PC-9 (cell line): Measurements from ENCODE around the gene CNNM2. TPM values are rescaled to one million over a fixed set of nuclear protein-coding genes. Genes with fewer than 3 reads are reported as not detected.

ENCODE experiments used
- BruUV-seq: library from RNA; stranded (reverse); fragments of 400-500 nt; replicated peaks from 2 replicates; lab custom pipeline; 2021; lab: Mats Ljungman, UMichigan
- CTCF ChIA-PET: fragments of 300-600 bp; sonication (Branson Sonifier 250); formaldehyde crosslinking; loops from one replicate; lab custom pipeline; 2022; ENCODE audit warnings: antibody characterized with exemption; lab: Charles Lee
- POLR2A ChIA-PET: fragments of 300-600 bp; sonication (Branson Sonifier 250); formaldehyde crosslinking; loops from one replicate; lab custom pipeline; 2022; ENCODE audit warnings: antibody characterized with exemption; ENCODE audit not compliant: unreplicated experiment; lab: Charles Lee
- DNase-seq, 2 experiments: peaks; one replicate each; pipeline versions ENCODE4 v3.0.0 to v3.0.0-alpha.2; 2015 to 2022; ENCODE audit warnings: mixed read lengths in 1 of 2
- H2AFZ ChIP-seq: fragments of 200-600 bp; sonication (generic); 2 replicates; pipeline ENCODE4 v1.8.1; 2017; ENCODE audit warnings: antibody characterized with exemption
- H3F3A ChIP-seq: fragments of 200-600 bp; sonication (generic); 2 replicates; pipeline ENCODE4 v1.8.1; 2017; ENCODE audit warnings: antibody characterized with exemption, mild to moderate bottlenecking, low read depth; ENCODE audit not compliant: insufficient read depth
- H3K27ac ChIP-seq: fragments of 200-600 bp; sonication (generic); 2 replicates; pipeline ENCODE4 v1.6.1; 2016; ENCODE audit warnings: mixed run types
- H3K27me3 ChIP-seq: fragments of 200-600 bp; sonication (generic); 2 replicates; pipeline ENCODE4 v1.6.1; 2016; ENCODE audit warnings: low read depth, mixed run types; ENCODE audit not compliant: insufficient read depth
- H3K36me3 ChIP-seq: fragments of 200-600 bp; sonication (generic); 2 replicates; pipeline ENCODE4 v1.6.1; 2016; ENCODE audit warnings: low read depth, mixed run types
- H3K4me1 ChIP-seq: fragments of 200-600 bp; sonication (generic); replicated peaks from 2 replicates; pipeline ENCODE4 v1.6.1; 2016; ENCODE audit warnings: mixed run types; ENCODE audit not compliant: insufficient read depth
- H3K4me2 ChIP-seq: fragments of 200-600 bp; sonication (generic); 2 replicates; pipeline ENCODE4 v1.6.1; 2017; ENCODE audit warnings: mixed run types
- H3K4me3 ChIP-seq: fragments of 200-600 bp; sonication (generic); 2 replicates; pipeline ENCODE4 v1.6.1; 2016; ENCODE audit warnings: mixed run types
- H3K79me2 ChIP-seq: fragments of 200-600 bp; sonication (generic); 2 replicates; pipeline ENCODE4 v1.6.1; 2017; ENCODE audit warnings: low read depth, mixed run types
- H3K9me2 ChIP-seq: fragments of 200-600 bp; sonication (generic); 2 replicates; pipeline ENCODE4 v1.8.1; 2017; ENCODE audit warnings: mild to moderate bottlenecking; ENCODE audit not compliant: insufficient read depth
- H3K9me3 ChIP-seq: fragments of 200-600 bp; sonication (generic); 2 replicates; pipeline ENCODE4 v1.8.1; 2016; ENCODE audit warnings: low read depth; ENCODE audit not compliant: insufficient read depth
- H4K20me1 ChIP-seq: fragments of 200-600 bp; sonication (generic); 2 replicates; pipeline ENCODE4 v1.8.1; 2017; ENCODE audit not compliant: insufficient read depth
- EZH2 ChIP-seq: fragments of 200-600 bp; sonication (generic); IDR thresholded peaks from 2 replicates; pipeline ENCODE4 v1.8.0; 2017; ENCODE audit warnings: antibody characterized with exemption, low read depth
- intact Hi-C: fragments of 100-400 bp; cut with micrococcal nuclease; formaldehyde crosslinking; loops from one replicate; pipeline ENCODE4 v1.10.0; 2022; ENCODE audit not compliant: unreplicated experiment
- total RNA-seq: library from RNA; stranded (reverse); gene quantifications from 2 replicates; pipeline ENCODE4 v1.2.3, GENCODE V29; 2021
- TF ChIP-seq, protein P1 (sequence below): fragments of 200-600 bp; sonication (generic); conservative IDR thresholded peaks from 2 replicates; pipeline ENCODE4 v1.6.1; 2017; ENCODE audit warnings: mixed run types, antibody characterized with exemption, mild to moderate bottlenecking, moderate library complexity

CNNM2 gene
- total RNA-seq, 1 experiment from 2014 or later, result 8.8 TPM

DNA sequence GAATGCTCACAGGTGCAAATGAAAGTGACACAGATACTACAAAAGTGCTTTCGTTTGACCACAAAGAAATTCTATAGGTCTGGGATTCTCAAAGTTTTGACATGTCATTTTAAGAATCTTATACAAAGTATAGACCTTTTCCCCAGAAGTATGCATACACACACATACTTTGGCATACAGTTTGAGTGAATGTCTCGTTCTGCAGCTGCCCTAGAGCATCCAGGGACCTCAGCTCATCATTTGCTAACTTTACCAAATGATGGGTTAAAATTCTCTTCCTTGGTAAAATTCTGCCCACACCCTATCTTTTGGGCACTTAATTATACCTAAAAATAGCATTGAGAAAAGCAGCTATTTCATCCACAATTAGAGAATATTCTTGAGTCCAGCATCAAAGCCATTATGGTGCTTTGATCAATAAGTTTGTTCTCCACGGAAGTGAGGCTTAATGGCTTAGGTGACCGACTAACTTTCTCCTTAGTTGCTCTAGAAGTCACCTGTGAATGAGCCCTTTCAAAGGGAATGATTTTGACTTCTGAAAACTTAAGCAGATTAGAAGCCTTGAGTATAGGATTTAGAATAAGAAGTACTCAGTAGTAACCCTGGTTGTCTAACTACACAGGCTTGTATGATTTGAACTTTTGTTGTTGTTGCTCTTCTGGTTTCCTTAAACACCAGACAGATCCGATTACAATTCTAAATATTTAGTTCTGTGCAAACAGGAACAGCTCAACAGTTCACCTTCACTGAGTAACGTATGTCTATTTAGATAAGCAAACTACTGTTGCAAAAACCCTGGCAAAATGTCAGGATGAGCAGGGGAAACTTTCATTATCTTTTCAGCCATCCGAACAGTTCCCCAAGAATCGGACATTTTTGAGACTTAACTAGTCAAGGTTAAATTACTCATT, 70.6 kb downstream of the CNNM2 start:
- H3K9me3 ChIP-seq, result no peaks in the 10 kb centered on the region
- H4K20me1 ChIP-seq, result no peaks in the 10 kb centered on the region
- H3K4me3 ChIP-seq, result peak overlapping the region; percentile 24; the same call in 1 of the 2 replicates
- H3K4me2 ChIP-seq, result peak overlapping the region; percentile 65
- no peaks in the 10 kb centered on the region for H3K27me3 ChIP-seq
- ChIA-PET POLR2A (interaction anchor here (0.6 kb wide), 1 partner anchor 326 kb away, joined by 4 read pairs; no protein-coding TSS in a partner anchor), CTCF (interaction anchor here (0.6 kb wide), 1 partner anchor 251 kb away, joined by 7 read pairs; no protein-coding TSS in a partner anchor)
- no peak overlapping the region for H2AFZ ChIP-seq
- H3K36me3 ChIP-seq, result no peaks in the 10 kb centered on the region
- H3K79me2 ChIP-seq, result no peaks in the 10 kb centered on the region
- peaks cover 15% of the 10 kb centered on the region for H3K4me1 ChIP-seq
- no peak for TF ChIP-seq EZH2
- TF ChIP-seq, protein P1, sequence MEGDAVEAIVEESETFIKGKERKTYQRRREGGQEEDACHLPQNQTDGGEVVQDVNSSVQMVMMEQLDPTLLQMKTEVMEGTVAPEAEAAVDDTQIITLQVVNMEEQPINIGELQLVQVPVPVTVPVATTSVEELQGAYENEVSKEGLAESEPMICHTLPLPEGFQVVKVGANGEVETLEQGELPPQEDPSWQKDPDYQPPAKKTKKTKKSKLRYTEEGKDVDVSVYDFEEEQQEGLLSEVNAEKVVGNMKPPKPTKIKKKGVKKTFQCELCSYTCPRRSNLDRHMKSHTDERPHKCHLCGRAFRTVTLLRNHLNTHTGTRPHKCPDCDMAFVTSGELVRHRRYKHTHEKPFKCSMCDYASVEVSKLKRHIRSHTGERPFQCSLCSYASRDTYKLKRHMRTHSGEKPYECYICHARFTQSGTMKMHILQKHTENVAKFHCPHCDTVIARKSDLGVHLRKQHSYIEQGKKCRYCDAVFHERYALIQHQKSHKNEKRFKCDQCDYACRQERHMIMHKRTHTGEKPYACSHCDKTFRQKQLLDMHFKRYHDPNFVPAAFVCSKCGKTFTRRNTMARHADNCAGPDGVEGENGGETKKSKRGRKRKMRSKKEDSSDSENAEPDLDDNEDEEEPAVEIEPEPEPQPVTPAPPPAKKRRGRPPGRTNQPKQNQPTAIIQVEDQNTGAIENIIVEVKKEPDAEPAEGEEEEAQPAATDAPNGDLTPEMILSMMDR, result no peak
- H3K9me2 ChIP-seq, result no peaks in the 10 kb centered on the region
- peak; percentile 5 to 80 for DNase-seq
- peaks cover 9% of the 10 kb centered on the region for H3F3A ChIP-seq
- intact Hi-C loops, result no loop called here
- H3K27ac ChIP-seq, result 0 out of 2 replicates have a peak overlapping the region, but pooled peaks have one; percentile 41
- BruUV-seq, result no TSS peak

DNA sequence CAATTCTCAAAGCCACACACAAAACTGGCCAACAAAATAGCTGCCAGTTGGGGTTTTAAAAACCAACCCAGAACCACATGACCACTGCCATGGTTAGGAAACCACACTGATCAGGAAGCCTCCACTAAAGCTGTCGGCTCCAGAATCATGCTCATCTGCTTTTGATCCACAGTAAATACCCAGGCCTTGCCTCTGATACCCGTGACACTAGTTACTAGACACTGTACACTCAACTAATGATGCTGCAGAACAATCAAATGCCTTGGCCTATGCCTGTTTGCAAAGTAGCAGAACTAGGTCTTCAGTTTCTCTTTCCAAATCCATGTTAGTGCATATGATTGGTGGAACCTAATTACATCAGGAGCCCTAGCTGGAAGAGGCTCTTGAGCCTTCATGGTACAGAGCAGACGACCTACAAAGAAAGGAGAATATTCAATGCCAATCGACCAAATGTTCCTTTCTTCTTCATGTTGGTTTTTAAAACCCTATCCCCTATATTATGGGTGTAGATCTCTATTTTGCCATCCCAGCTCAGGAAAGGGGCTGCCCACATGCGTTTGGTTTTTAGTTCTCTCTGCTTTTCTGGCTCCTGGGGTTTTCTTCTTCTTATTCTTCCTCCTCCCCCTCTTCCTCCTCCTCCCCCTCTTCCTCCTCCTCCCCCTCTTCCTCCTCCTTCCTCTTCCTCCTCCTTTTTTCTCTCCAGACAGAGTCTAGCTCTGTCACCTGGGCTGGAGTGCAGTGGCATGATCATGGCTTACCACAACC, 76.6 kb downstream of the CNNM2 start:
- no TSS peak for BruUV-seq
- H3K9me3 ChIP-seq, result no peaks in the 10 kb centered on the region
- intact Hi-C loops, result no loop called here
- no peak overlapping the region for H3K27ac ChIP-seq
- no peaks in the 10 kb centered on the region for H3K9me2 ChIP-seq
- peaks cover 14% of the 10 kb centered on the region for H3F3A ChIP-seq
- H3K27me3 ChIP-seq, result no peaks in the 10 kb centered on the region
- H3K4me2 ChIP-seq, result no peak overlapping the region
- H2AFZ ChIP-seq, result no peak overlapping the region
- H3K79me2 ChIP-seq, result no peaks in the 10 kb centered on the region
- TF ChIP-seq, protein P1, result no peak
- no peak for TF ChIP-seq EZH2
- no peaks in the 10 kb centered on the region for H4K20me1 ChIP-seq
- POLR2A ChIA-PET, result no interaction called here
- H3K36me3 ChIP-seq, result no peaks in the 10 kb centered on the region
- DNase-seq, result no peak
- peaks cover 14% of the 10 kb centered on the region for H3K4me1 ChIP-seq
- CTCF ChIA-PET, result no interaction called here
- H3K4me3 ChIP-seq, result no peak overlapping the region

DNA sequence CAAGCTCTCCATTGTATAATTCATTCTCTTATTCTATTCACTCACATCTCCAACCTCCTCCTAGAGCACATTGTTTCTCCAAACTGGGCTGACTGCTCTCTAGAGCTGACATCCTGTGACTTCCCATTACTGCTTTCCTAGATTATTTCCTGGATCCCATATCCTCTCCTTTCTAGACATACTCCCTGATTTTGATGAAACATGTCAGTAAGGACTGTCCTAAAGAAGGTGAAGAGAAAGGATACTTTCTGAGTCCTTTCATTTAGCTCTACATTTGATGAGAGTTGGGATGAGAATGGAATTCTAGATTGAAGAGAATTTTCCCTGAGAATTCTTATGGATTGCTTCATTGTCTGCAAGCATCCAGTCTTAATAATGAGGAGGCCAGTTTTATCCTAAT, 78.8 kb downstream of the CNNM2 start:
- intact Hi-C loops, result no loop called here
- Histone ChIP-seq H3K4me2 (no peak overlapping the region), H3F3A (peaks cover 14% of the 10 kb centered on the region), H4K20me1 (no peaks in the 10 kb centered on the region), H3K4me1 (peaks cover 14% of the 10 kb centered on the region), H3K79me2 (no peaks in the 10 kb centered on the region), H3K27me3 (no peaks in the 10 kb centered on the region), H3K4me3 (no peak overlapping the region), H3K9me3 (no peaks in the 10 kb centered on the region), H3K36me3 (no peaks in the 10 kb centered on the region), H3K9me2 (no peaks in the 10 kb centered on the region), H3K27ac (no peak overlapping the region), H2AFZ (no peak overlapping the region)
- DNase-seq, result no peak
- no peak for TF ChIP-seq EZH2
- TF ChIP-seq, protein P1, result no peak
- ChIA-PET CTCF (no interaction called here), POLR2A (no interaction called here)
- BruUV-seq, result no TSS peak
